PFSK-1 (cell line): ENCODE measurements around the gene DCC.

Experiments
- FOXP2 ChIP-seq: optimal IDR thresholded peaks from 2 replicates; pipeline ENCODE3; 2011; ENCODE audit warnings: borderline replicate concordance, control low read depth, inconsistent platforms; ENCODE audit not compliant: insufficient read depth; ENCODE audit errors: extremely low read length, extremely low read depth
- POLR2AphosphoS5 ChIP-seq: IDR thresholded peaks from 2 replicates; pipeline ENCODE4 v1.6.1; 2012; ENCODE audit warnings: low read depth, mild to moderate bottlenecking, control low read depth, low read length, moderate library complexity
- SIN3A ChIP-seq: IDR thresholded peaks from 2 replicates; pipeline ENCODE4 v1.6.1; 2012; ENCODE audit warnings: mild to moderate bottlenecking, low read length, moderate library complexity, borderline replicate concordance; ENCODE audit not compliant: insufficient read depth
- TAF1 ChIP-seq: IDR thresholded peaks from 2 replicates; pipeline ENCODE4 v1.6.1; 2012; ENCODE audit warnings: low read length, control low read depth, borderline replicate concordance; ENCODE audit not compliant: insufficient read depth
- TF ChIP-seq, protein P1 (sequence below), 2 experiments: IDR thresholded peaks; 2 replicates each; pipeline versions ENCODE4 v1.6.1 to v1.8.0; 2011 to 2012; ENCODE audit warnings: low read depth in 2 of 2, low read length in 2 of 2, control low read depth in 1 of 2, inconsistent platforms in 1 of 2, mild to moderate bottlenecking in 1 of 2, moderate library complexity in 1 of 2; ENCODE audit not compliant: insufficient read depth in 1 of 2

The DCC gene

DNA sequence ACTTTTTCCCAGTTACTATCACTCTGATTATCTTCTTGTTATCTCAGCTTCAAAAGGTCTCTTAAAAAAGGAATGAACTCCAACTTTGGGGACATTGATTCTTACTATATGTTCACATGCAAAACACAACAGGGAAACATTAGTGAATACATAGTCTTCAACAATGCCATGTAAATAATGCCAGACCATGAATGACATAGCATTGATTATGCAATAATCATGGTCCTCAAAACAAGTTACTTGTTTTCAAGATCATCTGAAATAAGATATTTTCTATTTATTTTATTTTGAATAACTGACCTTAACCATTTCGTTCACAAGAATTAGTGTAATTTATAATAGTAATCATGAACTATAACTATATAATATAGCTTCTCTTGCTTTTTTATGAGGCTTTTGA, 982.2 kb downstream of the DCC start:
- TF ChIP-seq TAF1 (no peak), SIN3A (no peak), POLR2AphosphoS5 (no peak), FOXP2 (no peak)
- TF ChIP-seq, protein P1, sequence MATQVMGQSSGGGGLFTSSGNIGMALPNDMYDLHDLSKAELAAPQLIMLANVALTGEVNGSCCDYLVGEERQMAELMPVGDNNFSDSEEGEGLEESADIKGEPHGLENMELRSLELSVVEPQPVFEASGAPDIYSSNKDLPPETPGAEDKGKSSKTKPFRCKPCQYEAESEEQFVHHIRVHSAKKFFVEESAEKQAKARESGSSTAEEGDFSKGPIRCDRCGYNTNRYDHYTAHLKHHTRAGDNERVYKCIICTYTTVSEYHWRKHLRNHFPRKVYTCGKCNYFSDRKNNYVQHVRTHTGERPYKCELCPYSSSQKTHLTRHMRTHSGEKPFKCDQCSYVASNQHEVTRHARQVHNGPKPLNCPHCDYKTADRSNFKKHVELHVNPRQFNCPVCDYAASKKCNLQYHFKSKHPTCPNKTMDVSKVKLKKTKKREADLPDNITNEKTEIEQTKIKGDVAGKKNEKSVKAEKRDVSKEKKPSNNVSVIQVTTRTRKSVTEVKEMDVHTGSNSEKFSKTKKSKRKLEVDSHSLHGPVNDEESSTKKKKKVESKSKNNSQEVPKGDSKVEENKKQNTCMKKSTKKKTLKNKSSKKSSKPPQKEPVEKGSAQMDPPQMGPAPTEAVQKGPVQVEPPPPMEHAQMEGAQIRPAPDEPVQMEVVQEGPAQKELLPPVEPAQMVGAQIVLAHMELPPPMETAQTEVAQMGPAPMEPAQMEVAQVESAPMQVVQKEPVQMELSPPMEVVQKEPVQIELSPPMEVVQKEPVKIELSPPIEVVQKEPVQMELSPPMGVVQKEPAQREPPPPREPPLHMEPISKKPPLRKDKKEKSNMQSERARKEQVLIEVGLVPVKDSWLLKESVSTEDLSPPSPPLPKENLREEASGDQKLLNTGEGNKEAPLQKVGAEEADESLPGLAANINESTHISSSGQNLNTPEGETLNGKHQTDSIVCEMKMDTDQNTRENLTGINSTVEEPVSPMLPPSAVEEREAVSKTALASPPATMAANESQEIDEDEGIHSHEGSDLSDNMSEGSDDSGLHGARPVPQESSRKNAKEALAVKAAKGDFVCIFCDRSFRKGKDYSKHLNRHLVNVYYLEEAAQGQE (IDR thresholded peaks at IDR 0.05; ENCODE audit: insufficient read depth in 1 of 2, low read depth in 2 of 2, low read length in 2 of 2), result no peak

DNA sequence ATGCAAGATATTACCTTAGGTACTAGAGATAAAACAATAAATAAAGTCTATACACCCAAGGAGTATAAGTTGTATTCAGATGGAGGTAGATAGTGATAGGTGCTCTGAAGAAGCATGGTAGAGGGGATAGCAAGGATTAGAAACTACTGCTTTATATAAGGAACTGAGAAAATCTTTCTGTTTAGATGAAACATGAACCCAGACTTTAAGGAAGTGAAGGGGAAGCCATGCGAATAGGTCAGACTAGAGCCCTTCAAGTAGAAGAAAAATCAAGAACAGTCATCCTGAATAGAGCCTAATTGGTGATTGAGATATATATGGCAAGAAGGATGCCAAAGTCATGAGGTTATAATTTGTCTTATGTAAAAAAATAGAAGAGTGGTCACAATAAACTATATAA, 984.4 kb downstream of the DCC start:
- TF ChIP-seq, protein P1 (IDR thresholded peaks at IDR 0.05; ENCODE audit: insufficient read depth in 1 of 2, low read depth in 2 of 2, low read length in 2 of 2), result no peak

DNA sequence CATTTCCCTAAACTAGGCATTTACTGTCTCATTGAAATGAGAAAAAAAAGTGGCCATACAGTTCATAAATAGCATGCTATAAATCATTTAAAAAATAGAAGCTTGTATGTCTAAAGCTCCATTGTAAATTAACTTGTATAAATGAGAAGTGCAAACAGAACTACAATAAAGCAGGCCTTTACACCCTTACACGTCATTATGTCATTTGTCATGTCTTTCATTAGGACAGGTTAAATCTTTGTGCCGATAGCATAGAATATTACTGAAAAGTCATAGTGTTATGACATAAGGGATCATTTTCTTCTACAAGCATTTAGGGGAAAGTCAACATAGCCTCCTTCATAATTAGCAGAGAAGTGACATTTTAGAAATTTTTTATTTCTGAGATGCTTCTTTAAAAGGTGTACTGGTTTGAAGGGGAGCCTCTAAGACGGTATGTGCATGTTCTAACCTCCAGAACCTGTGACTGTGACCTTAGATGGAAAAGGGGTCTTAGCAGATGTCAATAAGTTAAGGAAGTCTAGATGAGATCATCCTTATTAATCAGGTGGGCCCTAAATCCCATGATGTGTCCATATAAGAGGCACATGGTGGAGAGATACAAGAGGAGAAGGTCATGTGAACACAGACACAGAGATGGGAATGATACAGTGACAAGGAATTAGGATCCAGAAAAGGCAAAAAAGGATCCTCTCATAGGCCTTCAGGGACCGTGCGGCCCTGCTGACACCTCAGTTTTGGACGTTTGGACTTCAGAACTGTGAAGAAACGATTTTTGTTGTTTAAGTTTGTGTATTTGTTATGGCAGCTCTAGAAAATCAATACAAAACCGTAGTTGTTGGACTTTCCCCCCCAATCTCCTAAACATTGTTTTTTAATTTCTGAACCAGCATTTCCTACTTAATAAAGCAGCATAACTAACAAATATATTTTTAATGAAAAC, 1020.8 kb downstream of the DCC start:
- no peak for TF ChIP-seq SIN3A
- TF ChIP-seq, protein P1 (IDR thresholded peaks at IDR 0.05; ENCODE audit: insufficient read depth in 1 of 2, low read depth in 2 of 2, low read length in 2 of 2), result no peak
- no peak for TF ChIP-seq FOXP2
- TF ChIP-seq POLR2AphosphoS5, result no peak
- no peak for TF ChIP-seq TAF1

DNA sequence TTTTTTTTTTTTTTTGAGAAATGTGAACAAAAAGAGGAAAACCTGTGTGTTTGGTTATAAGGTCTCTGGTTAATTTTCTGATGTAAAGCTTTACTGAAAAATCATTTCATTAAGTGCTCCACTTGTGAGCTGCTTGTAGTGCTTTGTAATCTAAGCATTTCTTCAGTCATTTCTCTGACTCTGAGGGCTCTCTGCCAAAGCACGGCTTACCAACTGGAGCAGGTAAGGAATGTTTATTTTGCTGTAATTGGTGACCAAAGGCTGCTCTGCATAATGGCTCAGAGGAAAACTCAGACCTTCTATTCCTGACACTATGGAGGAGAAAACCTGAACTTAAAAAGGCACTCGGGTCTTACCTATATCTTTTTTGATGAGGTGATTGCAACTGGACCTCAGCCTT, 1035.6 kb downstream of the DCC start:
- TF ChIP-seq POLR2AphosphoS5 (no peak), FOXP2 (no peak), SIN3A (no peak), TAF1 (no peak)
- TF ChIP-seq, protein P1 (IDR thresholded peaks at IDR 0.05; ENCODE audit: insufficient read depth in 1 of 2, low read depth in 2 of 2, low read length in 2 of 2), result no peak
